ENCODE results near the gene ZNRF3. TPM values are rescaled to one million over a fixed set of nuclear protein-coding genes. Genes with fewer than 3 reads are reported as not detected.

The ZNRF3 gene
- polyA plus RNA-seq, 1 experiment = 1.1 TPM

DNA sequence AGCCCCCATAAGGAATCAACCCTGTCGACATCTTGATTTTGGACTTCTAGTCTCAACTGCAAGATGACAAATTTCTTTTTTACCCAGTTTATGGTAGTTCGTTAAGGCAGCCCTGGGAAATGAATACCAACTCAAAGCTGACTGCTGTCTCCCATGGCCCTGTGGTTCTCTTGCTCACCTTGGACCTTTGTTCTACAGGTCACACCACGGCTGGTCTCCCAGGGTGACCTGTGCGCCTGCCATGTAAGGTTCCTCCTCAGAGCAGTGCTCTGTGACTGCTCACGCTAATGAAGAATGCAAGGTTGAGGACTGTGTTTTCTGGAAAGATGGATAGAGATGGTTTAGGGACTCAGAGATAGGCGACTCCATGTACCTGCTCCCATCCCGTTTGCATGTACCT, 68.2 kb downstream of the ZNRF3 start:
- H3K4me3 ChIP-seq (ENCODE audit: low read depth, low read length) = no peak overlapping the region
- H3K36me3 ChIP-seq (ENCODE audit: control insufficient read depth, insufficient read depth, low read length) = no peaks in the 10 kb centered on the region
- CTCF ChIA-PET = interaction anchor here (1.0 to 2.1 kb wide), 8 partner anchors 9 to 96 kb away, joined by 3 to 11 read pairs (median 4); no protein-coding TSS in a partner anchor
- DNase-seq (ENCODE audit: low read depth) = no peak
- POLR2A ChIA-PET = no interaction called here
- TF ChIP-seq, protein P1, sequence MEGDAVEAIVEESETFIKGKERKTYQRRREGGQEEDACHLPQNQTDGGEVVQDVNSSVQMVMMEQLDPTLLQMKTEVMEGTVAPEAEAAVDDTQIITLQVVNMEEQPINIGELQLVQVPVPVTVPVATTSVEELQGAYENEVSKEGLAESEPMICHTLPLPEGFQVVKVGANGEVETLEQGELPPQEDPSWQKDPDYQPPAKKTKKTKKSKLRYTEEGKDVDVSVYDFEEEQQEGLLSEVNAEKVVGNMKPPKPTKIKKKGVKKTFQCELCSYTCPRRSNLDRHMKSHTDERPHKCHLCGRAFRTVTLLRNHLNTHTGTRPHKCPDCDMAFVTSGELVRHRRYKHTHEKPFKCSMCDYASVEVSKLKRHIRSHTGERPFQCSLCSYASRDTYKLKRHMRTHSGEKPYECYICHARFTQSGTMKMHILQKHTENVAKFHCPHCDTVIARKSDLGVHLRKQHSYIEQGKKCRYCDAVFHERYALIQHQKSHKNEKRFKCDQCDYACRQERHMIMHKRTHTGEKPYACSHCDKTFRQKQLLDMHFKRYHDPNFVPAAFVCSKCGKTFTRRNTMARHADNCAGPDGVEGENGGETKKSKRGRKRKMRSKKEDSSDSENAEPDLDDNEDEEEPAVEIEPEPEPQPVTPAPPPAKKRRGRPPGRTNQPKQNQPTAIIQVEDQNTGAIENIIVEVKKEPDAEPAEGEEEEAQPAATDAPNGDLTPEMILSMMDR (IDR thresholded peaks at IDR 0.05; ENCODE audit: insufficient read depth, low read depth, low read length) = no peak
- no peaks in the 10 kb centered on the region for H3K27me3 ChIP-seq (ENCODE audit: control insufficient read depth, insufficient read depth, low read length)

DNA sequence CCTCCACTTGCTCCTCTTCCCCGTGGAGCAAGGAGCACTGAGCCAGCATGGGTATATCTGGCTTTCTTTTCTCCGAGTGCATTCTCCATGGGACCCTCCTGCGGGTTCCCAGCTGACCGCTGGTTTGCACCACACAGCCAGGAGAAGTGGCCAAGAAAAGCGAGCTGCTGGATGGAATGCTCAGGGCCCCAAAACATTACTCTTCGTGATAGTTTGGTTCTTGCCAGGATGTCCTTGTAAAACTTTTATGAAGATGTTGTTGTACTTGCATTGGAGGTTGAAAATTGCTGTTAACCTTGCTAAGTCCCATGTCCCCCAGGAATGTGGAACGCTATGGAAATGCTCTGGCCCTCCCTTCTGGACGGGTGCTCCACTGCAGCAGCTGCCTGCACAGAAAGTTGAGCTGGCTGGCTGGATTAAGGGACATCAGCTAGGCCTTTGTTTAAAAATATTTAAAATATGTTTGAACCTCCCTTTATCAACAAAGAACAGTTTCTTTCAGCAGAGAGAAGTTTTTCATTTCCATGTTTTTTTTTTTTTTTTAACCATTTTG, 68.7 kb downstream of the ZNRF3 start:
- H3K36me3 ChIP-seq (ENCODE audit: control insufficient read depth, insufficient read depth, low read length) = no peaks in the 10 kb centered on the region
- no peaks in the 10 kb centered on the region for H3K27me3 ChIP-seq (ENCODE audit: control insufficient read depth, insufficient read depth, low read length)
- H3K4me3 ChIP-seq (ENCODE audit: low read depth, low read length) = no peak overlapping the region
- DNase-seq (ENCODE audit: low read depth) = peak; percentile 65
- POLR2A ChIA-PET = no interaction called here
- TF ChIP-seq, protein P1 (IDR thresholded peaks at IDR 0.05; ENCODE audit: insufficient read depth, low read depth, low read length) = peak; percentile 52
- CTCF ChIA-PET = interaction anchor here (0.6 to 2.1 kb wide), 10 partner anchors 9 to 96 kb away, joined by 3 to 11 read pairs (median 4); no protein-coding TSS in a partner anchor

DNA sequence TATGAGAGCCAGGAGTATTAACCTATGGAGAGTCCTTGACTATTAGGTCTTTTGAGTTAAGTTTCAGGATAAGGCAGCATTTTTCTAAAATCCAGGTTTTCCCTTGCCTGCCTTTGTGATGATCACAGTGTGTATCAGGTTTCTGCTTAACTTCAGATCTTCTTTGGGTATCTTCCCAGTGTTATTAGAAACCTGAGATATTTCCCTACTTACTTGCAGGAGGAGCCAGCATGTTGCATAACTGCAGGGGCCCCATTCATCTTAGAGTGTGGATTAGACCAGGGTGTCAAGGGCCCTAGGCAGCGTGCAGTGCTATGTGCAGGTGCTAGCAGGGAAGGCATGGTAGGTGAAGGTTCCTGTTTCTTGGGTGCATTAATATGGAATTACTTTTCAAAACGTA, 69.5 kb downstream of the ZNRF3 start:
- H3K4me3 ChIP-seq (ENCODE audit: low read depth, low read length) = no peak overlapping the region
- TF ChIP-seq, protein P1 (IDR thresholded peaks at IDR 0.05; ENCODE audit: insufficient read depth, low read depth, low read length) = no peak
- peak; percentile 14 for DNase-seq (ENCODE audit: low read depth)
- H3K36me3 ChIP-seq (ENCODE audit: control insufficient read depth, insufficient read depth, low read length) = no peaks in the 10 kb centered on the region
- H3K27me3 ChIP-seq (ENCODE audit: control insufficient read depth, insufficient read depth, low read length) = no peaks in the 10 kb centered on the region
- CTCF ChIA-PET = interaction anchor here (0.7 to 1.9 kb wide), 6 partner anchors 11 to 97 kb away, joined by 3 to 11 read pairs (median 4); no protein-coding TSS in a partner anchor
- POLR2A ChIA-PET = no interaction called here

DNA sequence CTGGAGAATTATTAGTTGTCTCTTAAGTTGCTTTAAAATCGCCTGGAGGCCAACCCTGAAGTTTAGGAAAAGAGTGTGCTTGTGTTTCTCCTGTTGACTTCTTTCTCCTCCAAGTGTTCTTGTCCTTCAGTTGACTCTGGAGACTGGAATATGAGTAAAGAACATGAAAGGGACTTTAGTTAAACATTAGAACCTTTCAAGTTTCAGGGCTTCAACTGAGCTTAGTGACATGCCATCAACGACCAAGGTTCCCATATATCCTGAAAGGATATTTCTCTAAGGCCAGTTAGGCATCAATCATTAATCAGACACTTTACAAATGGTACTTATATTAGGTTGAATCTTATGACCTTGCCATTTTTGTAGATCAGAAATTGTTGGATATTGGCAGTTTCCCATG, 70.0 kb downstream of the ZNRF3 start:
- no peak for DNase-seq (ENCODE audit: low read depth)
- ChIA-PET CTCF (no interaction called here), POLR2A (no interaction called here)
- TF ChIP-seq, protein P1 (IDR thresholded peaks at IDR 0.05; ENCODE audit: insufficient read depth, low read depth, low read length) = no peak
- Histone ChIP-seq H3K27me3 (ENCODE audit: control insufficient read depth, insufficient read depth, low read length) (no peaks in the 10 kb centered on the region), H3K4me3 (ENCODE audit: low read depth, low read length) (no peak overlapping the region), H3K36me3 (ENCODE audit: control insufficient read depth, insufficient read depth, low read length) (no peaks in the 10 kb centered on the region)

DNA sequence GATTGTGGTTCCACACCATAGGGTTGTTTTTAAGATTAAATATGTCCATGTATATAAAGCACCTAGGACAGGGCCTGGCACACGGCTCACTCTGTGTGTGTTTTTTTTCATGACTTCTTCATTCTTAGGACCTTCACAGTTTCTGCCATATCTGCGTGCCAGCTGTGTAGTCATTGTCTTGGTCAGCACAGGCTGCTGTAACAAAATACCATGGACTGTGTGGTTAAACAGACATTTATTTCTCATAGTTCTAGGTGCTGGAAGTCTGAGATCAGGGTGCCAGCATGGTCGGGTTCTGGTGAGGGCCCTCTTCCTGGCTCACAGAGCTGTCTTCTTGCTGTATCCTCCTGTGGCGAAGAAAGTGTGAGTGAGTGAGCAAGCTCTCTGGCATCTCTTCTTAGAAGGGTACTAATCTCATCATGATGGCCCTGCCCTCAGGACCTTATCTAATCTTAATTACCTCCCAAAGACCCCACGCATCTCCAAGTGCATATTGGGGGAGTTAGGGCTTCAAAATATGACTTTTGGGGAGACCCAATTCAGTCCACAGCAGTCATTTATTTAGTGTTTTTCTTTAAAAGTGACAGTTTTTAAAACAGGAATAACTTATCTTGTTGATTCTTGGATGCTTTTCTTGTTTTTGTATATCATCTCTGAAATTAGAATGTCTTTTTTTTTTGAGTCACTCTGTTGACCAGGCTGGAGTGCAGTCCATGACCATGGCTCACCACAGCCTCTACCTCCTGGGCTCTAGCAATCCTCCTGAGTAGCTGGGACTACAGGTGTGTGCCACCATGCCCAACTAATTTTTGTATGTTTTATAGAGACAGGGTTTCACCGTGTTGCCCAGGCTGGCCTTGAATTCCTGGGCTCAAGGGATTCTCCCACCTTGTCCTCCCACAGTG, 70.9 kb downstream of the ZNRF3 start:
- POLR2A ChIA-PET = no interaction called here
- DNase-seq (ENCODE audit: low read depth) = no peak
- H3K27me3 ChIP-seq (ENCODE audit: control insufficient read depth, insufficient read depth, low read length) = no peaks in the 10 kb centered on the region
- CTCF ChIA-PET = no interaction called here
- H3K36me3 ChIP-seq (ENCODE audit: control insufficient read depth, insufficient read depth, low read length) = no peaks in the 10 kb centered on the region
- TF ChIP-seq, protein P1 (IDR thresholded peaks at IDR 0.05; ENCODE audit: insufficient read depth, low read depth, low read length) = no peak
- no peak overlapping the region for H3K4me3 ChIP-seq (ENCODE audit: low read depth, low read length)

Measured in BJ (cell line).